HFF-Myc (cell line): ENCODE results near the gene RB1.

ENCODE experiments used
- DNase-seq: peaks from one replicate; pipeline ENCODE4 v3.0.0-alpha.2; 2011; ENCODE audit warnings: low read depth; ENCODE audit errors: extremely low read depth
- H3K4me3 ChIP-seq: replicated peaks from 2 replicates; pipeline ENCODE4 v1.5.1; 2011; ENCODE audit warnings: low read depth, mild to moderate bottlenecking, control low read depth, low read length
- CTCF ChIP-seq: IDR thresholded peaks from 2 replicates; pipeline ENCODE4 v1.5.1; 2012; ENCODE audit warnings: mild to moderate bottlenecking, low read depth, low read length, control low read depth; ENCODE audit errors: missing control alignments

The RB1 gene

GRCh38 chr13:48273346-48273745 lies 30.2 kb upstream of the RB1 start:
- TF ChIP-seq CTCF: no peak
- no peak for DNase-seq
- H3K4me3 ChIP-seq: no peak overlapping the region

- no peak overlapping the region for H3K4me3 ChIP-seq
- no peak for DNase-seq
- no peak for TF ChIP-seq CTCF
Observed at GRCh38 chr13:48275507-48275906, 28.0 kb upstream of the RB1 start.

- DNase-seq: no peak
- H3K4me3 ChIP-seq: no peak overlapping the region
- no peak for TF ChIP-seq CTCF
Observed at GRCh38 chr13:48278806-48279205, 24.7 kb upstream of the RB1 start.

DNA sequence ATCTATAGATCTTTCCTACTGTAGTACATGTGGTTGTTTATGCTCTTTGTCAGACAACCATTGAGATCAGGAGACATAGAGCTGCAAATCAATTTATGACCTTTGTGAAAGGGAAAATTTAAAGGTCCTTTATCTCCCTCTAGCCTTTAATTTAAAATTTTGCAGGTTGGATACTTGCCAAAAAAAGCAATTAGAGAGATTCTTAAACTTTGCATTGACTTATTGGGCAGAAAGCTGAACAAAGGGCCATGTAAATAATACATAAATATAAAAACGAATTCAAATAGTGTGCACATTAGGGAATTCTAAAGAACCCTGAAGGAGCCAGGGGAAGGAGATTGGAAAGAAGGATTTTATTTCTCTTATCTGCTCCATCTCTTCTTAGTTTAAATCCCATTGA lies 22.0 kb upstream of the RB1 start:
- no peak for TF ChIP-seq CTCF
- H3K4me3 ChIP-seq: no peak overlapping the region
- DNase-seq: no peak

- no peak for DNase-seq
- no peak overlapping the region for H3K4me3 ChIP-seq
- TF ChIP-seq CTCF: no peak
Observed at GRCh38 chr13:48291730-48292129, 11.8 kb upstream of the RB1 start.

DNA sequence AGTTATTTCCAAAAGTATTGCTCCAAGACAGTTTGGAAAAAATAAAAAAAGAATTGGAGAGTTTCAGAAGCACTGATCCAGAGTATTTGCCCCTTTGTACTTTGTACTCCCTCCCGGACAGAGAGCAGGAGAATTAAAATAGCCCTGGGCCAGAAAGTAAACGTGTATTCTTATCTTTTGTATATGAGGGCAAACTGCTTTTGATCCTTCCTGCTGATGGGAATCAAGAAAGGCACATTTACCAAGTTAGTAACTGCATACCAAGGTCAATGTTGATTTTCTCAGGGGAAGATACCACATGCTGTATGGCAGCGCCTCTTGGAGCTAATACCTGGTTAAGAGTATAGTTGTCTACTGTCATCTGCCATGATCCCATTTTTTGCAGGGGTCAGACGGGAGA lies 10.9 kb upstream of the RB1 start:
- no peak for TF ChIP-seq CTCF
- H3K4me3 ChIP-seq: no peak overlapping the region
- no peak for DNase-seq

DNA sequence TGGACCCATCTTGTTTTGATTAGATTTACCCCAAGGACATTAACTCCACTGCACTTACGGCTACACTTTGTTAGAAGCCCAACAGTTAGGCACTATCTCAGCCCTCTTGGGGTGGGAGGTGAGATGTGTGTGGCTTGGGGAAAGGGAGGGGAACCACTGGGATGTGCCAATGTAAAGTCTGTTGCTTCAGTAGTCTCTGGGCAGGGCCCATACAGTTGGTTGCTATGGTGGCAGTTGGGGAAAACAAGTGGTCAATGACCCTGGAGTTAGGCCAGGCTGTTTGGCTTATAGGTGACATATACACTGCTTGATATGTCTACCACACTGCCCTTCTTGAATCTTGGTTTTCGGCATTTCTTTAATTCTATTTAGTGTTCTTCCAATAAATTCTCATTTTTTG lies 8.9 kb upstream of the RB1 start:
- H3K4me3 ChIP-seq: no peak overlapping the region
- no peak for TF ChIP-seq CTCF
- no peak for DNase-seq
